ENCODE data around the gene MYOM3. TPM values are rescaled to one million over a fixed set of nuclear protein-coding genes. Genes with fewer than 3 reads are reported as not detected.
A peak's percentile ranks its signal among the peaks of the same experiment; 100 is the strongest.

Gene MYOM3
- total and polyA plus RNA-seq, 11 donors, result 76.7 to 379 (median 288) TPM

DNA sequence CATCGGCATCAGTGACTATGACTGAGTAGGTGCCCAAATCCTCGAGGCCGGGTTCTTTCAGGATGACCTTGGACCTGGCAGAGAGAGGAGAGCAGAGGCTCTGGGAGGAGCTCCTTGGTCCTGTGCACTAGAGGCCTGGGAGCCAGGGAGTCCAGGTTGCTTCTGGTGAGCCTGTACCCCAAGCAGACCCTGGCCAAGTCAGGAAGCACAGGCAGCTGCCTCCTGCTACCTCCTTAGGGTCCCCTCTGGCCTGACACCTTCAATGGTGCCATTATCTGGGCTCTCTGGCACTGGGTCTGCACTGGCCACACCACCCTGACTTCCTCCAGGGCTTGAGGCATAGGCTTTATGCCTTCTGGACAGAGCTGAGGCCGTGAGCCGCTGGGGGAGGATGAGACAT is 37.7 kb downstream of the MYOM3 start:
- Histone ChIP-seq H3K27me3 (no peaks in the 10 kb centered on the region), H3K4me1 (peaks cover 0 to 36% (median 4%) of the 10 kb centered on the region in 12 donors), H3K9me3 (no peaks in the 10 kb centered on the region), H3K4me3 (no peak overlapping the region), H3K36me3 (peaks cover 0 to 76% (median 6%) of the 10 kb centered on the region in 9 donors), H3K27ac (peak overlapping the region in 2 of 12 donors; percentile 15 to 52)
- DNase-seq (peak in 2 of 5 donors; percentile 16 to 41), ATAC-seq (peak in 1 of 4 donors; percentile 1)
- intact Hi-C loops (cut with DNase I), result loop anchor here in 5 of 10 donors (5.0 kb wide), 3 partner anchors 38 to 318 kb away; partner anchors contain the start of genes MYOM3 (in 2 of the 5) and IFNLR1 (in 1 of the 5)
- TF ChIP-seq POLR2A (IDR thresholded peaks at IDR 0.05), result no peak
- TF ChIP-seq, protein P1, sequence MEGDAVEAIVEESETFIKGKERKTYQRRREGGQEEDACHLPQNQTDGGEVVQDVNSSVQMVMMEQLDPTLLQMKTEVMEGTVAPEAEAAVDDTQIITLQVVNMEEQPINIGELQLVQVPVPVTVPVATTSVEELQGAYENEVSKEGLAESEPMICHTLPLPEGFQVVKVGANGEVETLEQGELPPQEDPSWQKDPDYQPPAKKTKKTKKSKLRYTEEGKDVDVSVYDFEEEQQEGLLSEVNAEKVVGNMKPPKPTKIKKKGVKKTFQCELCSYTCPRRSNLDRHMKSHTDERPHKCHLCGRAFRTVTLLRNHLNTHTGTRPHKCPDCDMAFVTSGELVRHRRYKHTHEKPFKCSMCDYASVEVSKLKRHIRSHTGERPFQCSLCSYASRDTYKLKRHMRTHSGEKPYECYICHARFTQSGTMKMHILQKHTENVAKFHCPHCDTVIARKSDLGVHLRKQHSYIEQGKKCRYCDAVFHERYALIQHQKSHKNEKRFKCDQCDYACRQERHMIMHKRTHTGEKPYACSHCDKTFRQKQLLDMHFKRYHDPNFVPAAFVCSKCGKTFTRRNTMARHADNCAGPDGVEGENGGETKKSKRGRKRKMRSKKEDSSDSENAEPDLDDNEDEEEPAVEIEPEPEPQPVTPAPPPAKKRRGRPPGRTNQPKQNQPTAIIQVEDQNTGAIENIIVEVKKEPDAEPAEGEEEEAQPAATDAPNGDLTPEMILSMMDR (IDR thresholded peaks at IDR 0.05), result no peak
- 70 to 93% (median 75%) methylated on average over 3 to 5 of the region's 5 CpGs for WGBS, 4 donors

DNA sequence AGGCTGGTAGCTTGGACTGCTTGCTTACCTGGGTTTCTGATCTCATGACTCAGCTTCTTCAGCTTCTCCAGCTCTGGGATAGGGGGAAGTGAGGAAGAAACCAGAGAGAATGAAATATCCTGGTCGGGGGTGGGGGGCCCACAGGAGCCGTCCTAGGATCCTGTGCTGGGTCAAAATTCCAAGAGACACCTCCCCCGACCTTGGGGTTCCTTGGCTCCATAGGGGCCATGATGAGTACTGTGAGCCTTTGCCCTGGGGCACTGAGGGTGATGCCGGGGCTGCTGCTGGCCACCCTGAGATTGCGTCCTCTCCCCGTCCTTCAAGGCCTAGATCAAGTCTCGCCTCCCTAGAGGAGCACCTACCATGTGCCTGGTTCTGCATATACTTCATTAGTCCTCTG is 40.0 kb downstream of the MYOM3 start:
- Histone ChIP-seq H3K27me3 (no peaks in the 10 kb centered on the region), H3K4me3 (no peak overlapping the region), H3K9me3 (no peaks in the 10 kb centered on the region), H3K36me3 (peaks cover 0 to 76% (median 10%) of the 10 kb centered on the region in 9 donors), H3K4me1 (peaks cover 0 to 38% (median 9%) of the 10 kb centered on the region in 12 donors), H3K27ac (peak overlapping the region in 8 of 12 donors; percentile 3 to 68 (median 31))
- DNase-seq (no peak), ATAC-seq (peak in 1 of 4 donors; percentile 8)
- WGBS, 4 donors, result 73 to 95% (median 88%) methylated on average over 4 to 7 of the region's 7 CpGs
- TF ChIP-seq POLR2A (IDR thresholded peaks at IDR 0.05), result no peak
- TF ChIP-seq, protein P1 (IDR thresholded peaks at IDR 0.05), result no peak
- intact Hi-C loops (cut with DNase I), result loop anchor here in 9 of 10 donors (2.0 to 5.0 kb wide), 5 partner anchors 39 to 320 kb away; partner anchors contain the start of genes MYOM3 (in 6 of the 9) and IFNLR1 (in 1 of the 9)

DNA sequence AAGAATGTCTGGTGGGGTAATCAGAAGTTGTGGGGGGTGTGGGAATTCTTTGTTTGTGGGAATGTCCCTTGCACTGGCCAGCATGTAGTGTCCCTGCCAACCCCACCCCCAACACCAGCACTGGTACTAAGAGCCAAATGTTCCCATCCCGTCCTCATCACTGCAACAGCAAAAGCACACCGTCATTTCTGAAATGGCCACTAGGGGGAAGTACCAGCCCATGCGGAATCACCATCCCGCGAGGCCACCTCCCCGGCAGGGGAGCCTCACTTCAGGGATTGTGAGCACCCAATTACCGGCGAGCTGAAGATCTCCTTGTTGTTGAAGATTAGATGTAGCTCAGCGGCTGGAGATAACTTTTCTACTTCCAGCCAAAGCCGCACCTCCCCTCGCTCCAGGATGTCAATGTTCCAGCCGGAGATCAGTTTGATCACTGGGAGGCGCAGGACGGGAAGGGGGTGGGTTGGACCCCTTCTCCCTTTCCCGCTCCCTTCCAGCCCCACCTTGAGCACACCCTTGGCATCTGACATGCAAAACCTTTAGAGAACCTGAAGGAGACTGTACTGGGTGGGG is 41.0 kb downstream of the MYOM3 start:
- no peak overlapping the region for H3K4me3 ChIP-seq
- ATAC-seq (peak; percentile 63 to 73 (median 66)), DNase-seq (peak in 4 of 5 donors; percentile 77 to 80 (median 79))
- no peaks in the 10 kb centered on the region for H3K27me3 ChIP-seq
- peak overlapping the region in 8 of 12 donors; percentile 4 to 68 (median 30) for H3K27ac ChIP-seq
- intact Hi-C loops (cut with DNase I), result loop anchor here in 8 of 10 donors (1.0 to 5.0 kb wide), 6 partner anchors 40 to 321 kb away; partner anchors contain the start of genes MYOM3 (in 7 of the 8) and IFNLR1 (in 1 of the 8)
- H3K36me3 ChIP-seq, result peaks cover 0 to 77% (median 10%) of the 10 kb centered on the region in 9 donors
- H3K9me3 ChIP-seq, result no peaks in the 10 kb centered on the region
- 11 to 21% (median 14%) methylated on average over 12 to 15 of the region's 15 CpGs for WGBS, 4 donors
- peaks cover 0 to 38% (median 9%) of the 10 kb centered on the region in 12 donors for H3K4me1 ChIP-seq
- TF ChIP-seq, protein P1 (IDR thresholded peaks at IDR 0.05), result peak; percentile 82 to 91 (median 88)
- peak in 1 of 2 donors; percentile 19 for TF ChIP-seq POLR2A (IDR thresholded peaks at IDR 0.05)

DNA sequence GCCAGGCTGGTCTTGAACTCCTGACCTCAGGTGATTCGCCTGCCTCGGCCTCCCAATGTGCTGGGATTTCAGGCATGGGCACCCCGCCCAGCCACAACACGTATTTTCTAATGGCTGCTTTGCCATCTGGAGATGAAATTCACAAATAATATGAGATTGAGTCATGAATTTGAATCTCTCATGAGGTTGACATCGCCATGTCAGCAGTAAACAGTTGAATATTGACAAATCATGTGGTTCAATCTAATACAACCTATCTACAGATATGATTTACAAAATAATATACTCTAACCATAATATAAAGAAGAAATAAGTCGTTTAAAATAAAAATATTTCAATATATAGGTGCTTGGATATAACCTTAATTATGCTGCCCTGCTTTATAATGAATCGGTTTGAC is 42.1 kb downstream of the MYOM3 start:
- H3K36me3 ChIP-seq, result peaks cover 0 to 77% (median 10%) of the 10 kb centered on the region in 9 donors
- no peak for ATAC-seq
- DNase-seq, result peak in 1 of 5 donors; percentile 21
- TF ChIP-seq, protein P1 (IDR thresholded peaks at IDR 0.05), result no peak
- TF ChIP-seq POLR2A (IDR thresholded peaks at IDR 0.05), result no peak
- peaks cover 0 to 38% (median 9%) of the 10 kb centered on the region in 12 donors for H3K4me1 ChIP-seq
- intact Hi-C loops (cut with DNase I), result loop anchor here in 8 of 10 donors (1.0 to 5.0 kb wide), 6 partner anchors 41 to 322 kb away; partner anchors contain the start of genes MYOM3 (in 7 of the 8) and IFNLR1 (in 1 of the 8)
- H3K27me3 ChIP-seq, result no peaks in the 10 kb centered on the region
- H3K4me3 ChIP-seq, result no peak overlapping the region
- WGBS, 4 donors, result 64 to 71% (median 69%) methylated on average over 7 of the region's 7 CpGs
- H3K27ac ChIP-seq, result peak overlapping the region in 1 of 12 donors; percentile 68
- no peaks in the 10 kb centered on the region for H3K9me3 ChIP-seq

Data from heart left ventricle (tissue), 16 donors.